ENCODE measurements around the gene PANX1.
"Not testable (repeated sequence)": the region's sequence is repeated elsewhere in the genome, so short reads cannot be mapped to it uniquely, and the experiment has no call there.

Gene PANX1

GRCh38 chr11:94128746-94129511 is at the start of gene PANX1:
PANX1 (plus strand) TSS chr11:94128841; CDS start chr11:94129313, 472 bp downstream.
- peak within 1 kb of the TSS; percentile 95 for H3K4me3 ChIP-seq (ENCODE audit: low read depth, low read length)

GRCh38 chr11:94084164-94084563 is 44.5 kb upstream of the PANX1 start:
- H3K4me3 ChIP-seq (ENCODE audit: low read depth, low read length) = no peak overlapping the region

- H3K4me3 ChIP-seq (ENCODE audit: low read depth, low read length) = no peak overlapping the region
These were observed 39.7 kb upstream of the PANX1 start for GRCh38 chr11:94088906-94089305.

- H3K4me3 ChIP-seq (ENCODE audit: low read depth, low read length) = no peak overlapping the region
These were observed 39.3 kb upstream of the PANX1 start for GRCh38 chr11:94089341-94089740.

GRCh38 chr11:94090401-94090800 is 38.2 kb upstream of the PANX1 start:
- H3K4me3 ChIP-seq (ENCODE audit: low read depth, low read length) = no peak overlapping the region

GRCh38 chr11:94091091-94091490 is 37.5 kb upstream of the PANX1 start:
- no peak overlapping the region for H3K4me3 ChIP-seq (ENCODE audit: low read depth, low read length)

- no peak overlapping the region for H3K4me3 ChIP-seq (ENCODE audit: low read depth, low read length)
These were observed 28.4 kb upstream of the PANX1 start for GRCh38 chr11:94100253-94100652.

- H3K4me3 ChIP-seq (ENCODE audit: low read depth, low read length) = no peak overlapping the region
These were observed 25.2 kb upstream of the PANX1 start for GRCh38 chr11:94103471-94103870.

- no peak overlapping the region for H3K4me3 ChIP-seq (ENCODE audit: low read depth, low read length)
These were observed 23.9 kb upstream of the PANX1 start for GRCh38 chr11:94104734-94105133.

- no peak overlapping the region for H3K4me3 ChIP-seq (ENCODE audit: low read depth, low read length)
These were observed 21.9 kb upstream of the PANX1 start for GRCh38 chr11:94106716-94107115.

- no peak overlapping the region for H3K4me3 ChIP-seq (ENCODE audit: low read depth, low read length)
These were observed 21.3 kb upstream of the PANX1 start for GRCh38 chr11:94107363-94107762.

- no peak overlapping the region for H3K4me3 ChIP-seq (ENCODE audit: low read depth, low read length)
These were observed 17.4 kb upstream of the PANX1 start for GRCh38 chr11:94111241-94111640.

- H3K4me3 ChIP-seq (ENCODE audit: low read depth, low read length) = no peak overlapping the region
These were observed 17.0 kb upstream of the PANX1 start for GRCh38 chr11:94111660-94112059.

- no peak overlapping the region for H3K4me3 ChIP-seq (ENCODE audit: low read depth, low read length)
These were observed 16.3 kb upstream of the PANX1 start for GRCh38 chr11:94112206-94112953.

GRCh38 chr11:94117197-94117574 is 11.5 kb upstream of the PANX1 start:
- no peak overlapping the region for H3K4me3 ChIP-seq (ENCODE audit: low read depth, low read length)

- H3K4me3 ChIP-seq (ENCODE audit: low read depth, low read length) = no peak overlapping the region
These were observed 10.8 kb upstream of the PANX1 start for GRCh38 chr11:94117871-94118270.

GRCh38 chr11:94119676-94120075 is 9.0 kb upstream of the PANX1 start:
- not testable (repeated sequence) for H3K4me3 ChIP-seq (ENCODE audit: low read depth, low read length)

- H3K4me3 ChIP-seq (ENCODE audit: low read depth, low read length) = not testable (repeated sequence)
These were observed 8.1 kb upstream of the PANX1 start for GRCh38 chr11:94120516-94120915.

GRCh38 chr11:94120946-94121345 is 7.7 kb upstream of the PANX1 start:
- no peak overlapping the region for H3K4me3 ChIP-seq (ENCODE audit: low read depth, low read length)

GRCh38 chr11:94125407-94126115 is 3.1 kb upstream of the PANX1 start:
- no peak overlapping the region for H3K4me3 ChIP-seq (ENCODE audit: low read depth, low read length)

- H3K4me3 ChIP-seq (ENCODE audit: low read depth, low read length) = peak overlapping the region; percentile 95
These were observed 1.0 kb upstream of the PANX1 start for GRCh38 chr11:94127638-94128037.

GRCh38 chr11:94128291-94128745 is 323 bp upstream of the PANX1 start:
- peak overlapping the region; percentile 95 for H3K4me3 ChIP-seq (ENCODE audit: low read depth, low read length)
